ENCODE data around the gene CLCN7. TPM values are rescaled to one million over a fixed set of nuclear protein-coding genes. Genes with fewer than 3 reads are reported as not detected.

The CLCN7 gene
- total RNA-seq, 3 donors from 2014 or later (not counting 1 experiment from before 2014, with no cell fraction given) = 117 to 125 (median 118) TPM

- Histone ChIP-seq H3K36me3 (ENCODE audit: control insufficient read depth, insufficient read depth, low read length) (peaks cover 20% of the 10 kb centered on the region), H3K27ac (ENCODE audit: low read length) (no peak overlapping the region), H3K4me3 (ENCODE audit: low read length) (no peak overlapping the region), H3K27me3 (ENCODE audit: control insufficient read depth, insufficient read depth, low read length) (no peaks in the 10 kb centered on the region), H3K4me1 (ENCODE audit: control insufficient read depth, insufficient read depth, low read length) (no peaks in the 10 kb centered on the region), H3K9me3 (ENCODE audit: control insufficient read depth, insufficient read depth, low read length) (no peaks in the 10 kb centered on the region)
- DNase-seq (no peak), ATAC-seq (no peak)
- Mint-ChIP-seq H3K9me3 (no peaks in the 10 kb centered on the region), H3K27me3 (ENCODE audit: low read depth in 2 of 2) (no peaks in the 10 kb centered on the region), H3K4me1 (peaks cover 0 to 2% of the 10 kb centered on the region in 2 donors), H3K4me3 (no peak overlapping the region), H3K27ac (no peak overlapping the region), H3K36me3 (no peaks in the 10 kb centered on the region)
- TF ChIP-seq CTCF (IDR thresholded peaks at IDR 0.05) = no peak
- intact Hi-C loops (cut with micrococcal nuclease) = no loop called here
- 96% methylated on average over 37 of the region's 37 CpGs for WGBS (ENCODE audit: insufficient coverage)
These were observed 31.8 kb upstream of the CLCN7 start for GRCh38 chr16:1506494-1507213.

- Histone ChIP-seq H3K4me1 (ENCODE audit: control insufficient read depth, insufficient read depth, low read length) (no peaks in the 10 kb centered on the region), H3K27me3 (ENCODE audit: control insufficient read depth, insufficient read depth, low read length) (no peaks in the 10 kb centered on the region), H3K4me3 (ENCODE audit: low read length) (no peak overlapping the region), H3K36me3 (ENCODE audit: control insufficient read depth, insufficient read depth, low read length) (peaks cover 24% of the 10 kb centered on the region), H3K9me3 (ENCODE audit: control insufficient read depth, insufficient read depth, low read length) (no peaks in the 10 kb centered on the region), H3K27ac (ENCODE audit: low read length) (no peak overlapping the region)
- 93% methylated on average over 22 of the region's 22 CpGs for WGBS (ENCODE audit: insufficient coverage)
- DNase-seq (no peak), ATAC-seq (no peak)
- intact Hi-C loops (cut with micrococcal nuclease) = no loop called here
- Mint-ChIP-seq H3K27me3 (ENCODE audit: low read depth in 2 of 2) (no peaks in the 10 kb centered on the region), H3K4me3 (no peak overlapping the region), H3K9me3 (no peaks in the 10 kb centered on the region), H3K27ac (no peak overlapping the region), H3K36me3 (no peaks in the 10 kb centered on the region), H3K4me1 (no peaks in the 10 kb centered on the region)
- no peak for TF ChIP-seq CTCF (IDR thresholded peaks at IDR 0.05)
These were observed 31.1 kb upstream of the CLCN7 start for GRCh38 chr16:1505912-1506311.

- Histone ChIP-seq H3K36me3 (ENCODE audit: control insufficient read depth, insufficient read depth, low read length) (peaks cover 30% of the 10 kb centered on the region), H3K4me1 (ENCODE audit: control insufficient read depth, insufficient read depth, low read length) (no peaks in the 10 kb centered on the region), H3K27me3 (ENCODE audit: control insufficient read depth, insufficient read depth, low read length) (no peaks in the 10 kb centered on the region), H3K27ac (ENCODE audit: low read length) (no peak overlapping the region), H3K9me3 (ENCODE audit: control insufficient read depth, insufficient read depth, low read length) (no peaks in the 10 kb centered on the region), H3K4me3 (ENCODE audit: low read length) (no peak overlapping the region)
- H3K27me3 Mint-ChIP-seq (ENCODE audit: low read depth in 2 of 2) = no peaks in the 10 kb centered on the region
- TF ChIP-seq CTCF (IDR thresholded peaks at IDR 0.05) = no peak
- WGBS (ENCODE audit: insufficient coverage) = 96% methylated on average over 37 of the region's 37 CpGs
- no peaks in the 10 kb centered on the region for H3K9me3 Mint-ChIP-seq
- H3K4me3 Mint-ChIP-seq = no peak overlapping the region
- H3K36me3 Mint-ChIP-seq = no peaks in the 10 kb centered on the region
- DNase-seq = no peak
- H3K27ac Mint-ChIP-seq = no peak overlapping the region
- ATAC-seq = no peak
- intact Hi-C loops (cut with micrococcal nuclease) = no loop called here
- H3K4me1 Mint-ChIP-seq = no peaks in the 10 kb centered on the region
These were observed 30.4 kb upstream of the CLCN7 start for GRCh38 chr16:1505073-1505844.
